ENCODE data around the gene TRIO. TPM values are rescaled to one million over a fixed set of nuclear protein-coding genes. Genes with fewer than 3 reads are reported as not detected.
A peak's percentile ranks its signal among the peaks of the same experiment; 100 is the strongest.
"Not testable (repeated sequence)": the region's sequence is repeated elsewhere in the genome, so short reads cannot be mapped to it uniquely, and the experiment has no call there.

The TRIO gene
- total and polyA plus RNA-seq, 5 experiments from 2014 or later = 0.69 to 8.3 (median 4.0) TPM; not detected in 1

DNA sequence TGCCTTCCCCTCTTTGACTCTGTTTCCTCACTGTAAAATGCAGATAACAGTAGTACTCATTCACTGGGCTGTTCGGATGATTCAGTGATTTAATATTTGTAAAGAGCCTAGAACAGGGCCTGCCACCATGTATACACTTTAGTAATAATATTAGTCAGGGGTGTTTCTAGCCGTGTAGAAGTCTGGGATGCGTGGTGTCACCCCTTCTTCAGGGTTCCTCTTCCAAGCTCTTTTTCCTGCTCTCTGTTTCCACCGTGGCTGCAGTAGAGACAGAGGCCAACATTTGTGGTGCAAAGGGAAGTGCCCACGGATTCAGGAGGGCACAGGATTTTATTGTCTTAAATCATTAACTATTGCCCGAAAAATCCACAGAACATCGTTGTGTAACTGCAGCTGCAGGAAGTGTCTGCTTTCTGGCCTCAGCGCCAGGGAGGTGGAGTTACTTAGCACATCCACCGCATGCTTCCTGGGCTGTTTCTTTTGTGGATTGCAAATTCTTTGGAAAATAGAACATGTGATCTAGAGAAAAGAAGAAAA is 61.7 kb downstream of the TRIO start:
- POLR2A ChIA-PET = no interaction called here
- H3K9me3 Mint-ChIP-seq = no peaks in the 10 kb centered on the region
- ATAC-seq (no peak), DNase-seq (no peak)
- H3K27me3 Mint-ChIP-seq = peaks cover 2 to 28% (median 11%) of the 10 kb centered on the region in 5 donors
- peaks cover 0 to 49% (median 4%) of the 10 kb centered on the region in 4 donors for H3K4me1 Mint-ChIP-seq
- no peak overlapping the region for H3K27ac Mint-ChIP-seq
- no peaks in the 10 kb centered on the region for H3K36me3 Mint-ChIP-seq
- peak overlapping the region in 2 of 10 donors; percentile 24 to 35 for H3K4me3 Mint-ChIP-seq

- POLR2A ChIA-PET = no interaction called here
- Mint-ChIP-seq H3K36me3 (no peaks in the 10 kb centered on the region), H3K4me3 (no peak overlapping the region), H3K27me3 (peaks cover 2 to 28% (median 15%) of the 10 kb centered on the region in 5 donors), H3K27ac (no peak overlapping the region), H3K9me3 (no peaks in the 10 kb centered on the region), H3K4me1 (peaks cover 0 to 58% (median 4%) of the 10 kb centered on the region in 4 donors)
- ATAC-seq = no peak
- DNase-seq = no peak
Observed at GRCh38 chr5:14206028-14206725, 63.0 kb downstream of the TRIO start.

- Mint-ChIP-seq H3K4me1 (peaks cover 0 to 57% (median 4%) of the 10 kb centered on the region in 4 donors), H3K27me3 (peaks cover 3 to 28% (median 14%) of the 10 kb centered on the region in 5 donors)
- POLR2A ChIA-PET, H3K27ac Mint-ChIP-seq, H3K36me3 Mint-ChIP-seq, H3K9me3 Mint-ChIP-seq, H3K4me3 Mint-ChIP-seq, ATAC-seq, DNase-seq: not testable (repeated sequence)
Observed at GRCh38 chr5:14207428-14207827, 64.3 kb downstream of the TRIO start.

DNA sequence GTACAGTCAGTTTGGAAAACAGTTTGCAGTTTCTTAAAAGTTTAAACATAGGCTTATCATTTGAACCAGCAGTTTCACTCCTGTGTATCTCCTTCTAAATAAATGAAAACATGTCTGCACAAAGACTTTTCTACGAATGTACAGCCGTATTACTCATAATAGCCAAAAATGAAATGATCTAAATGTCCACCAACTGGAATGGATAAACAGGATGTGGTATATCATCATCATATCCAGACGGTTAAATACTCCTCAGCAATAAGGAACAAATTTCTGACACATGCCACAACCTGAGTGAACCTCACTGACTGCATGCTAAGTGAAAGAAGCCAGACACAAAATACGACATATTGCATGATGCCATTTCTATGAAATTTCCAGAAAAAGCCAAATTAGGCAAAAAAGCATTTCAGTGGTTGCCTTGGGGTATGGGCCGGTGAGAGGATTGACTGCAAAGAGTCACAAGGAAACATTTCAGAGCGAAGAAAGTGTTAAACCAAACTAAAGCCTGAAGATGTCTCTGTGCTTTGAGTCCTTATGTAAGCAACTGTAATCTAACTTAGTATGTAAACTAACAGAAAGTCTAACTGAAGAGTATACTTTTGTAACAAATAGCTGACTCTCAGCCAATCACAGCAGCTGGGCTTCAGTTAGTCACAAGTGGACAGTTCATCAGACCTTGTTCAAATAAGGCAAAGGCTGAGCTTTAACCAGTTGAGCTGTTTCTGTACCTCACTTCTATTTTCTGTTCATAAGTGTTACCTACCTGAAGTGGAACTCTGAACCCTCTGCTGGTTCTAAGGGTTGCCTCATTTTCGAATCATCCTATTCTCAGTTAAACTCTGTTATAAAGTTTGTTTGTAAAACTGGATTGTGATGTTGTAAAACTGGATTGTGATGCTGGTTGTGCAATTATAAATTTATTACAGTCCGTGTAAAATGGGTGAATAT is 65.2 kb downstream of the TRIO start:
- Mint-ChIP-seq H3K4me1 (peaks cover 0 to 57% (median 4%) of the 10 kb centered on the region in 4 donors), H3K4me3 (no peak overlapping the region), H3K27ac (peak overlapping the region in 2 of 10 donors; percentile 3 to 22), H3K27me3 (peaks cover 3 to 28% (median 12%) of the 10 kb centered on the region in 5 donors), H3K36me3 (no peaks in the 10 kb centered on the region), H3K9me3 (no peaks in the 10 kb centered on the region)
- POLR2A ChIA-PET = no interaction called here
- ATAC-seq (no peak), DNase-seq (no peak)

DNA sequence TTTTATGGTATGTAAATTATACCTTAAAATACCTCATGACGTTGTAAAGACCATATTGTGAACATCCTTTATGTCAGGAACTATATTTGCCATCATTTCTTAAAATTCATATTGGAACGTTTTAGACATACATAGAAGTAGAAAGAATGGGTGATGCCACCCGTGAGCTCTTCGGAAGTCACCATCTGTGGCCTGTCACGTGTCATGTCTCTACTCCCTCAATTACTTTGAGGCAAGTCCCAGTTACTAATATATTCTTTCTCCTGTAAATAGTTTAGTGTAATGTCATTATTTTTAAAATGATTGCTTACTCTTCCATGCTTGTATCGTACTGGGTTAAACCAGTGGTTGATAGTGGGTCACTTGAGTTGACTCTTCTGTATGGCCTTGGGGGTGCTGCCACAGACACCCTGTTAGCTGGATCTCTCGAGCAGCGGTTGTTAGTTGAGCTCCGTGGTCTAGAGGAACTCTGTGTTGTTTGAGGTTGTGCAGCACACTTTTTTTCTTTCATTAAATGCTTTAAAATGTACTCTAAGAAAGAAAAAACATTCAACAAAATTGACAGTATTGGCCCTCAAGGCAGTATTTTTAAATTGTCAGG is 66.2 kb downstream of the TRIO start:
- Mint-ChIP-seq H3K36me3 (no peaks in the 10 kb centered on the region), H3K9me3 (no peaks in the 10 kb centered on the region), H3K4me3 (no peak overlapping the region), H3K27ac (peak overlapping the region in 1 of 10 donors; percentile 38), H3K4me1 (peaks cover 0 to 55% (median 4%) of the 10 kb centered on the region in 4 donors), H3K27me3 (peaks cover 3 to 24% (median 9%) of the 10 kb centered on the region in 5 donors)
- DNase-seq (no peak), ATAC-seq (no peak)
- POLR2A ChIA-PET = no interaction called here

DNA sequence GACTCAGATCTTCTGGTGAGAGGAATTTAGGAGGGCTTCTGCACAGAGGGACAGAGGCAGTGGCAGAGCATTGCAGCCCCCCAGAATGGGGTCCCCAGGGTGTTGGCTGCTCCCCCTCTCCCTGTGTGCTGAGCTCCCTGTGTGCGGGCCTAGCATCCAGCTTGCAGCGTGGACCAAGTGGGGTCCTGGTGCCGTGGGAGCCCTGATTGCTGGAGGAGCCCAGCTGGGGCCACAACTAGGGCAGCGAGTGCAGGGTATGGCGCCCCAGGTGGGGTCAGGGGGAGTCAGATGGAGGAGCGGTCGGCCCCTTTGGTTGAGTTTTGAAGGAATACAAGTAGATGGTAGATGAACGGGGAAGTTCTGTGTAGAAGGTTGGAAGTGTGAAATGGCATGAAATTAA is 66.7 kb downstream of the TRIO start:
- Mint-ChIP-seq H3K27ac (peak overlapping the region in 1 of 10 donors; percentile 38), H3K36me3 (no peaks in the 10 kb centered on the region), H3K9me3 (no peaks in the 10 kb centered on the region), H3K4me3 (no peak overlapping the region), H3K27me3 (peaks cover 3 to 19% (median 7%) of the 10 kb centered on the region in 5 donors), H3K4me1 (peaks cover 0 to 50% (median 2%) of the 10 kb centered on the region in 4 donors)
- POLR2A ChIA-PET = no interaction called here
- ATAC-seq (no peak), DNase-seq (no peak)

GRCh38 chr5:14210729-14211128 is 67.6 kb downstream of the TRIO start:
- ATAC-seq = no peak
- Mint-ChIP-seq H3K27ac (peak overlapping the region in 1 of 10 donors; percentile 73), H3K36me3 (no peaks in the 10 kb centered on the region), H3K4me3 (no peak overlapping the region), H3K27me3 (peaks cover 2 to 21% (median 7%) of the 10 kb centered on the region in 5 donors), H3K9me3 (no peaks in the 10 kb centered on the region), H3K4me1 (peaks cover 0 to 46% (median 0%) of the 10 kb centered on the region in 4 donors)
- DNase-seq = no peak
- POLR2A ChIA-PET = no interaction called here

DNA sequence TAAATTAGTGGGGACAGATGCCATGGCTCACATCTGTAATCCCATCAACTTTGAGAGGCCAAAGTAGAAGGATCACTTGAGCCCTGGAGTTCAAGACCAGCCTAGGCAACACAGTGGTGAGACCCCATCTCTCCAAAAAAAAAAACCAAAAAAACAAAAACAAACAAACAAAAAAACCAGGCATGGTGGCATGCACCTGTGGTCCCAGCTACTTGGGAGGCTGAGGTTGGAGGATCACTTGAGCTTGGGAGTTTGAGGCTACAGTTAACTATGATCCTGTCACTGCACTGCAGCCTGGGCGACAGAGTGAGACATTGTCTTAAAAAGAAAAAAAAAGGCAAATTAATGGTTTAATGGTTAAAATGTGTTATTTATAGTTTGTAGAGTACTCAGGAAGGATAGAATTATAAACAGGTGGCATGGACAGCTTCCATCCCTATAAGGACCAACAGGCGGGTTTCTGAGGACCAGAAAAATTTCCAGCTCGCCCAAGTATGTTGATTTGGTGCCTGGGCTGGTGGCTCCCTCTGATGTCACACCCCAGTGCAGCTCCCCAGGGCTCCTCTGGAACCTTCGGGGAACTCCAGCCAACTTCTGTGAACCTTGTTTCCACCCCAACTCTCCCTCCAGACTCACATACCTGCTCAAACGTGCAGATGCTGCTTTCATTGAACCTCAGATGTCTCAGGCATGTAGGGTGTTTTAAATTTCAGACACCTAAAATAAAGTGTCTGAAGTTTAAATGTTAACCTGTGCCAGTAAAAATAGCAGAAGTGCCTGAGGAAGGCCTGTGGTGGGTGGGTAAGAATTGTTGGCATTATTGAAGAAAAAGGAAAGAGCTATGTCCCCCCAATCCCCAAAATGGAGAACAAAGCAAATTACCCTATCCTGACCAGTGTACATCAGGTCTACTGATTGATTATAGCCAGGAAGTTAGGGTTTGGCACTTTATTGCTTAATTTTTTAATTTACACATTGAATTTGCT is 69.0 kb downstream of the TRIO start:
- peak overlapping the region in 1 of 10 donors; percentile 17 for H3K27ac Mint-ChIP-seq
- POLR2A ChIA-PET = no interaction called here
- ATAC-seq = peak in 1 of 2 donors; percentile 28
- DNase-seq = peak in 1 of 10 donors; percentile 10
- peaks cover 0 to 41% (median 0%) of the 10 kb centered on the region in 4 donors for H3K4me1 Mint-ChIP-seq
- no peaks in the 10 kb centered on the region for H3K36me3 Mint-ChIP-seq
- H3K9me3 Mint-ChIP-seq = no peaks in the 10 kb centered on the region
- H3K27me3 Mint-ChIP-seq = peaks cover 2 to 26% (median 3%) of the 10 kb centered on the region in 5 donors
- H3K4me3 Mint-ChIP-seq = peak overlapping the region in 1 of 10 donors; percentile 17

GRCh38 chr5:14212838-14213237 is 69.7 kb downstream of the TRIO start:
- Mint-ChIP-seq H3K9me3 (no peaks in the 10 kb centered on the region), H3K27ac (peak overlapping the region in 1 of 10 donors; percentile 17), H3K36me3 (no peaks in the 10 kb centered on the region), H3K27me3 (peaks cover 2 to 31% (median 7%) of the 10 kb centered on the region in 5 donors), H3K4me3 (no peak overlapping the region), H3K4me1 (peaks cover 0 to 40% (median 0%) of the 10 kb centered on the region in 4 donors)
- DNase-seq = no peak
- no peak for ATAC-seq
- POLR2A ChIA-PET = no interaction called here

DNA sequence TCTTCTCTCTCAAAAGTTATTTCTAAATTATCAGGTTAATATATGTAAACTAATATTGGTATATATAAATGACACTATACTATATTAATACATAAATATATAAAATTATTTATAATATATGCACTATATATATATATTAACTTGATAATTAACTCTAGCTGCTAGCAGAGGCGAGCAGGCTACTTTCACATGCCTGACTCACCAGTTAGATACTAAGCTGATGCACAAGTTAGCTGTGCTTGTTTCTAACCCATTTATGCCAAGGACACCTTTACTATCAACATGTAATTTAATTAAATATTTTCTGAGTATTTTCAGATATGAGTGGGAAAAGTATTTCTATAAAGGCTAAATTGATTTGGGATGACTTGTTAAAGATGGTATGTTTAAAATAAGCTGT is 70.1 kb downstream of the TRIO start:
- POLR2A ChIA-PET = no interaction called here
- peaks cover 2 to 31% (median 7%) of the 10 kb centered on the region in 5 donors for H3K27me3 Mint-ChIP-seq
- H3K9me3 Mint-ChIP-seq = no peaks in the 10 kb centered on the region
- no peaks in the 10 kb centered on the region for H3K36me3 Mint-ChIP-seq
- H3K4me1 Mint-ChIP-seq = peaks cover 0 to 39% (median 2%) of the 10 kb centered on the region in 4 donors
- H3K27ac Mint-ChIP-seq = no peak overlapping the region
- ATAC-seq (no peak), DNase-seq (no peak)
- H3K4me3 Mint-ChIP-seq = no peak overlapping the region

GRCh38 chr5:14213813-14214585 is 70.9 kb downstream of the TRIO start:
- H3K4me1 Mint-ChIP-seq = peaks cover 0 to 41% (median 3%) of the 10 kb centered on the region in 4 donors
- no peak overlapping the region for H3K27ac Mint-ChIP-seq
- no peak for ATAC-seq
- H3K9me3 Mint-ChIP-seq = no peaks in the 10 kb centered on the region
- peaks cover 4 to 31% (median 11%) of the 10 kb centered on the region in 5 donors for H3K27me3 Mint-ChIP-seq
- POLR2A ChIA-PET = no interaction called here
- no peak for DNase-seq
- no peaks in the 10 kb centered on the region for H3K36me3 Mint-ChIP-seq
- no peak overlapping the region for H3K4me3 Mint-ChIP-seq
